GM13976 (cell line): ENCODE measurements around the gene FRMD8.

Source experiments
- DNase-seq: peaks from one replicate; pipeline ENCODE4 v3.0.0; 2012; ENCODE audit warnings: low spot score
- in situ Hi-C: fragments of 300-500 bp; cut with MboI; formaldehyde crosslinking; loops from one replicate; pipeline ENCODE4 v1.12.0; 2022; ENCODE audit warnings: low sequenced_read_pairs, mixed read lengths, inconsistent platforms; ENCODE audit not compliant: unreplicated experiment
- TF ChIP-seq, protein P1 (sequence below): IDR thresholded peaks from 2 replicates; pipeline ENCODE4 v1.5.1; 2012; ENCODE audit warnings: borderline replicate concordance, mild to moderate bottlenecking; ENCODE audit not compliant: insufficient read depth; ENCODE audit errors: extremely low read depth, missing control alignments, control extremely low read depth

FRMD8 gene

DNA sequence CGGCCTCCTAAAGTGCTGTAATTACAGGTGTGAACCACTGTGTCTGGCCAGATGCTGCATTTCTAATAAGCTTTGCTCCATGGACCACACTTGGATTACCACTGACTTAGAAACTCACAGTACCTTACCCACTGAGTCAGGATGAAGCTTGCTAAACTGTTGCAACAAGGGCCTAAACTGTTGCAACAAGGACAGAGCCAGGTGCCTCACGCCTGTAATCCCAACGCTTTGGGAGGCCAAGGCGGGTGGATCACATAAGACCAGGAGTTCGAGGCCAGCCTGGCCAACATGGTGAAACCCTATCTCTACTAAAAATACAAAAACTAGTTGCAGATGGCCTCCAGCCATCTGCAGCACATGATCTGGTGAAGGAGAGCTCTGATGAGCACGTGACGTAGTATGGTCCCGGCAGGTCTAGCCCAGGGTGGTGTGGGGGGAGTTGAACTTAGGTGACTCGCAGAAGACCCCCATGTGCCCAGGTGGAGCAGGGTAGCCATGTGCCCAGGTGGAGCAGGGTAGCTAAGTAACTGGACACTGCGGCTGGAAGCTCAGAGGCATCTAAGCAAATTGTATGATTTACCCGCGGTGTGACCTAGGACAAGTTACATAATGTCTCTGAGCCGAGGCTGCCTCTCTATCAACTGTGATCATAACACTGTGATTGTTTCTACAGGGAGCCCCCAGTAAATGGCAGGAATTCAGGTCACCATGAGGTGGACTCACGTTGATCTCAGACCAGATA is 12.4 kb upstream of the FRMD8 start:
- no peak for DNase-seq
- in situ Hi-C loops = no loop called here
- TF ChIP-seq, protein P1, sequence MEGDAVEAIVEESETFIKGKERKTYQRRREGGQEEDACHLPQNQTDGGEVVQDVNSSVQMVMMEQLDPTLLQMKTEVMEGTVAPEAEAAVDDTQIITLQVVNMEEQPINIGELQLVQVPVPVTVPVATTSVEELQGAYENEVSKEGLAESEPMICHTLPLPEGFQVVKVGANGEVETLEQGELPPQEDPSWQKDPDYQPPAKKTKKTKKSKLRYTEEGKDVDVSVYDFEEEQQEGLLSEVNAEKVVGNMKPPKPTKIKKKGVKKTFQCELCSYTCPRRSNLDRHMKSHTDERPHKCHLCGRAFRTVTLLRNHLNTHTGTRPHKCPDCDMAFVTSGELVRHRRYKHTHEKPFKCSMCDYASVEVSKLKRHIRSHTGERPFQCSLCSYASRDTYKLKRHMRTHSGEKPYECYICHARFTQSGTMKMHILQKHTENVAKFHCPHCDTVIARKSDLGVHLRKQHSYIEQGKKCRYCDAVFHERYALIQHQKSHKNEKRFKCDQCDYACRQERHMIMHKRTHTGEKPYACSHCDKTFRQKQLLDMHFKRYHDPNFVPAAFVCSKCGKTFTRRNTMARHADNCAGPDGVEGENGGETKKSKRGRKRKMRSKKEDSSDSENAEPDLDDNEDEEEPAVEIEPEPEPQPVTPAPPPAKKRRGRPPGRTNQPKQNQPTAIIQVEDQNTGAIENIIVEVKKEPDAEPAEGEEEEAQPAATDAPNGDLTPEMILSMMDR = no peak

DNA sequence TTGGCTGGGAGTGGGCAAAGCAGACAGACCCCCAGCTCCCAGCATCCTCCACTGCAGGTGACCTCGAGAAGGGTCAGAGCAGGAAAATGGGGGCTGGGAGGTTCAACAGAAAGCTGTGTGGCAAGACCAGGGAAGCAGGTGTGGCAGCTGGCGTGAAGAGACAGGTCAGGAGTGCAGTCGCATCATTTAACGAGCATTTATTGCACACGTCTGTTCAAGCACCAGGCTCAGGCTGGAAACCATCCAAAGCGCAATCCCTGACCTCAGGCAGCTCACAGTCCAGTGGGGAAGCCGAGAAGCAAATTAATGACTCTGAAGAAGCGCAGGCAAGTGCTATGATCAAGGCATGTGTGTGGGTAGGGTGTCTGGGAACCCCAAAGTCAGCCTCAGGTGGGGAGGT is 11.4 kb upstream of the FRMD8 start:
- TF ChIP-seq, protein P1 = no peak
- in situ Hi-C loops = no loop called here
- no peak for DNase-seq

DNA sequence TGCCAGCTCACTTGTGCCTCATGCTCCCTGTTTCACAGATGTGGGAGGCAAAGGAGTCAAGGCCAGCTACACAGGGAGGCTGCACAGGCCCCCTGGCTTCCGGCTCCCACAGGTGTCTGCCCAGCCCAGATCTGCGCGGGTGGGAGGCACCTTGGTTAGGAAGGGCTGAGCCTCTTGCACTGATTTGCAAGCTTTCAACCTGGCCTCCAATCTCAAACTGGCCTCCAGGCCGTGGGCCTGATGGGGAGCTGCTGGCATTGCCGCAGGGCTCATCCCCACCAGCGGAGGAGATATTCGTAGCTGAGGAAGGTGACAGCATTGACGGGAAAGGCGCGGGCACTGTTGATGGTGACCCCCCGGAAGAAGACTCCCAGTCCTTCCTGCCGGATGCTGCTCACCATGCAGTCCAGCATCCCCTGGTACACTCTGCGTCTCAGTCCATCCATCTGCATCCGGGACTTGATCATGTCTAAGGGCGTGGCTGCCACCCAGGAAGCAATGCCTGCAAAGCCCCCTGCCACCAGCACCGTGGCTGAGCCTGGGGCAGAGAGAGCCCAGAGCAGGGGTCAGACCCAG is 10.2 kb upstream of the FRMD8 start:
- TF ChIP-seq, protein P1 = no peak
- in situ Hi-C loops = no loop called here
- no peak for DNase-seq

GRCh38 chr11:65377036-65377435 is 9.4 kb upstream of the FRMD8 start:
- DNase-seq = no peak
- TF ChIP-seq, protein P1 = no peak
- in situ Hi-C loops = no loop called here

GRCh38 chr11:65377777-65378176 is 8.7 kb upstream of the FRMD8 start:
- DNase-seq = no peak
- TF ChIP-seq, protein P1 = no peak
- in situ Hi-C loops = no loop called here

DNA sequence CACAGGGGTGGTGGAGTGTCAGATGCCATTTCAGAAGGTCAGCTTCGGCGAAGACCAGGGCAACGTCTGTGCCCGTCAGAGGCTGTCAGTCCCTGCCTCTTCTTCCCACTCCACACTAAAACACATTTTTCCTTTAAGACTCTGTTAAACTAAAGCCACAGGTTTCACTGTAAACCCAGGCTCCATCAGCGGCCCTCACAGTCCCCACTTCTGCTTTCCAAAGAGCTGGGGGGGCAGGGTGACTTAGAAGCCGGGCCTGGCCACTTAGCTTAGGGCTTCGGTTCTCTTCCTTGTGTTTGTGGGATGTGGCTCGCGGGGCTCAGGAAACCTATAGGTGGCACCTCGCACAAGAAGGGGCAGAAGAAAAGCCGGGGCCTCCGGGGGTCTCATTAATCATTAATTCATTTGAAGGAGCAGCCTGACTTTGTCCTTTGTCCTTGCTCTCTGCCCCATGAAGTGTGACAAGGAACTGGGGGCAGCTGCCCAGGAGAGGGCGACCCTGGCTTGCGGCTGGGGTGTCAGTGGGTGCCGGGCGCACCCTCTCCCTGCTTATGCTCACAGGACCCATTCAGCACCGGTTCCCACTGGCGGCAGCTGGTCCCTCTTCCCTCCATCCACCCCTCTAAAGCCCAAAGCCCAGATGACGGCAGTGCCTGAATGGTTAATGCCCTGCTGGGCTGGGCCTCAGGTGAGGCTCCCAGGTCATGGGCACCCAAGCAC is 8.1 kb upstream of the FRMD8 start:
- TF ChIP-seq, protein P1 = no peak
- in situ Hi-C loops = no loop called here
- DNase-seq = no peak
